ENCODE results near the gene OLFML2B.

OLFML2B gene

DNA sequence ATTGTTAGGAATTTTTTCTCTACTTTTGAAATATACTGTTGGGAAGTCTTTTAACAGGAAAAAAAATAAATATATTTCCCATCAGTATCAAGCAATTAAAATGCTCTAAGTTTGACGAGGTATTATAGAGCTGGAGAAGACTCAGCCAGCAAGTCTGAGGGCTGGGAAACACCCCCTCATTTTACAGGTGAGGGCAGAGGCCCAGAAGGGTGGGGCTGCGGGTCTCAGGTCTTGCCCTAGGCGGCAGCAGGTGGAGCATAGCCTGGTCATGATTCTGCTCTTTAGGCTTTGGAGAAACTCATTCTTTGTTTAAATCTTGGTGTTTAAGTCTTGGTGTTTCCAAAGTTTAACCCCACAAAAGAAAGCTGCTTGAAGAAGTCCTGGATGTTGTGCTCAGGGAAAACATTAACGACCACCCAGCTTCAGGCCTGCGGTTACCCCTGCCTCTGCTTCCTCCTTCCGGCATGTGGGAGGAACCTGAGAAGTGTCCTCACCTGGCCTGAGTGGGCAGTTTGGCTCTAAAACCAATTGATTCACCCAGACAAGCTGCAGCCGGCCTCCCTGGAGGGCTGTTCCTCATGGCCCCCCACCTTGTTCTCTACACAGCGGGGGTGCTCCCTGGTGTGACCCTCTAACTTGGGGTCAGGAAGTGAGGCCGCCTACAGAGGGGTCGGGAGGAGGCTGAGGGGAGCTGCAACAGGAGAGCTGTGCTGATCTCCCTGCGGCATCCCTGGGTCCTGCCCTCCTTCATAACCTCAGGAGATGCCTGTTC is 41.7 kb downstream of the OLFML2B start:
- DNase-seq (ENCODE audit: low spot score) (no peak), FAIRE-seq (no peak)

DNA sequence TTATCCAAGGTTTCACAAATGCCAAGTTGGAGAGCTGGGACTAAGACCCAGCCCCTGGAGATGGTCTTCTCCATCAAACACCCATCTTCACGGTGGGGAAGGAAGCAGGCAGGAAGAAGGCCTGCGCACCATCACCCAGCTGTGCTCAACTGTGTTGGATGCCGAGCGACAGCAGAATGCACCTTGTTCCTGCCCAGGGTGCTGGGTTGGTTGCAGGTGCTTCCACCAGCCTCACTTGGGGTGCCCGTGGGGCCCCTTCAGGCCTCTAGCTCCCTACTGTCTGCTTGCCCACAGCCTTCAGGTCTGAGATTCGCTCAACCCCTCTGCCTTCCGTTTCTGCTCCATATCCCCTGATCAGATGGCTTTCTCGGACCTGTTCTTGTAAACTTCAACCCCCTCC is 42.5 kb downstream of the OLFML2B start:
- FAIRE-seq = no peak
- no peak for DNase-seq (ENCODE audit: low spot score)

DNA sequence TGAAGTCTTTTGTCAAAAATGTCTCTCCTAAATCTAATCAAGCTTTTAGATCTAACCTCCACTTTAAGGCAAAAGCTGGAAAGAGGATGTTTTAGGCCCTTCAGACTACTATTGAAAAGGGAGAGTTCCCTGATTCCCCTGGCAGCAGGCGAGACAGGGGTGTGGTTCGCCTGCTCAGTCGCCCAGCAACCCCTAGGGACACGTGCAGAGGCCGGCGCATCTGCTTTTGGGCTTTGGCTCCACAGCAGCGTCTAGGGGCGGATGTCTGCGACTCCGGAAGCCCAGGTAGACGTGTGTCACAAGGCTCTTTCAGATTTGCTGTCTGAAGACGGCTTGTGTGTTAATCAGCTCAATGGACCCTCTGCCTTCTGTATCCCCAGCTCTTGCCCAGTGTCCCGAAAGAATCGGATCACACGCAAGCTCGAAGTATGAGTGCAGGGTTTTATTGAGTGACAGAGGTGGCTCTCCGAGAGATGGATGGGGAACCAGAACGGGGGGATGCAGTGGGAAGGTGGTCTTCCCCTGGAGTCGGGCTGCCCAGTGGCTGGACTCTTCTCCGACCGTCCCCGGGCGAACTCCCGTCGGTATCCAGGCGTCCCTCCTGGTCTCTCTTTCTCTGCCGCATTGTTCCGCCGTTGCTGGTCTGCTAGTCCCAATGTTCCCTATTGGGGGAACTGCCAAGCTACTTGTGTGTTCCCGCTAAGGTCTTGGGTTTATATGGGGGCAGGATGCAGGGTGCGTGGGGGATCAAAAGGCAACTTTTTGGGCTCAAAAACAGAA is 45.5 kb downstream of the OLFML2B start:
- FAIRE-seq = no peak

DNA sequence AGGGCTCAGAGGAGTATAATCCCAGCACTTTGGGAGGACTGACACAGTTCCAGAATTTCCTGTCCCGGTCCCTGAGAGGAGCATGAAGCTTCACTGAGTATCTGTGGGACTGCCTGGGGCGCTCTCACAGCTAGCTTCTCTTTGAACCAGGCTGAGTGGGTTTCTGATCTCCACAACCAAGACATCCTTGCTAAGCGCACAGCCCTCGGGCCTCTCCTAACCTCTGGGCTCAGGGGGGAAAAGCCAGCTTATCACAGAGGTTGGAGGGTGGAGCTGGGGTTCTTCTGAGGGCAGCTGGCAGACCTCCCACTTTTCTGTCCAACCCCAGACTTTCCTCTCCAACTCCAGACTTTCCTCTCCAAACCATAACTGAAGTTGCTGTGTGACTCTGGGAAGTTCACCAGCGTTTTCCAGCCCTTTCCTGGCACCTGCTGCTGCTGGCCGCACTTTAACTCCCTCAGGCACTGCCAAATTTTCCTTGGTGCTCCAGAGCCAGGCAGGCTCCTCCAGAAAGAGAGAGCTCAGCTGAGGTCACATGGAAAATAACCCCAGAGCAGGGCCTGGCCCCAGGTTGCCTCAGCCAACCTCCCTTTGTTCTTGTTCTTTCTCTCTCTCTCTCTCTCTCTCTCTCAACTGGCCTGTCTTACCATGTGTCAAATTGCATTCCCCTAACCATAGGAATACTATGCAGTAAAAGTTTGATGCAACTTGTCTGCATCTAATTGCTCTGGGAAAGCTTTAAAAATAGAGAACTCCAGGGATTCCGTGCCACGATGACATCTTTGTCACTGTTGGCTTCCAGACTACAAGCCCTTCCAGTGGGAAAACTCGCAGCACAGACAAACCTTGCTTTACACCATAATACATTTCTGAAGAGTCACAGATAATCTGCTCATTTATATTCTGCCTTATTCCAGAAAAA is 49.5 kb downstream of the OLFML2B start:
- DNase-seq (ENCODE audit: low spot score) (no peak), FAIRE-seq (no peak)

More for the DNA sequence above, 45.5 kb downstream of the OLFML2B start:
- no peak for DNase-seq (ENCODE audit: low spot score)

DNA sequence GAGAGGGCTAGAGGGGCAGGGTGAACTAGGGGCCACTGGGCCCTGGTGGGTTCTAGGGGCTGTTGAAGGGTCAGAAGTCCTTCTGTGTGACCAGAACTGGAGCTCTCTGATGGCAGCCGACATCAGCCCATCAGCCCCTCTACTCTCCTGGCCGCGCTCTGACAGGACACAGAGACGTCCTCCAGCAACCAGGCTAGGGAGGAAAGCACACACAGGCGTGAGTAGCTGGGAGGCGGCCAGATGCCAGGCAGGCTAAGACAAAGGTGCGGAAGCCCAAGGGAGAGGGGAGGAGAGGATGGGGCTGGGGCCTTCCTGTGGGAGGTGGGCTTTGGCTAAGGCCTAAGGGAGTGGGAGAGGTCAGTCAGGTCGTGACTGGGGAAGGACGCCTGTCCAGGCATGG is 50.8 kb downstream of the OLFML2B start:
- FAIRE-seq (no peak), DNase-seq (ENCODE audit: low spot score) (no peak)

DNA sequence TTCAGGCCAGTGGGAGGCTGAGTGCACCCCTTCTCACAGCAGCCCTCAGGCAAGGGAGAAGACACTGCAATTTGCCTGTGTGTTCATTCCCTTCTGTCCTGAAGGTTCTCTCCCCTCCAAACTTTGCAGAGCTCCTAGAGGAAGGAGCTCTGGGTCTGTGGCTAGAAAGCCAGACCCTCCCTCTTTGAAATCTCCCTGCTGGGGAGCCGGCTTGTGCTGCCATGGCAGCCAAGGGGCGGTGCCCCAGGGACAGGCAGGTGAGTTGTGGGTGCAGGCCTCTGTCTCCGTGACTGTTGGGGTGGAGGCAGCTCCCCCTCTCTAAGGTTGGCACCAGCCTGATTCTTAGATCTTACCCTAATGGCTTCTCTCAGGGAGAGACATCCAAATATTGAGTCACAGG is 53.0 kb downstream of the OLFML2B start:
- no peak for FAIRE-seq
- DNase-seq (ENCODE audit: low spot score) = no peak

DNA sequence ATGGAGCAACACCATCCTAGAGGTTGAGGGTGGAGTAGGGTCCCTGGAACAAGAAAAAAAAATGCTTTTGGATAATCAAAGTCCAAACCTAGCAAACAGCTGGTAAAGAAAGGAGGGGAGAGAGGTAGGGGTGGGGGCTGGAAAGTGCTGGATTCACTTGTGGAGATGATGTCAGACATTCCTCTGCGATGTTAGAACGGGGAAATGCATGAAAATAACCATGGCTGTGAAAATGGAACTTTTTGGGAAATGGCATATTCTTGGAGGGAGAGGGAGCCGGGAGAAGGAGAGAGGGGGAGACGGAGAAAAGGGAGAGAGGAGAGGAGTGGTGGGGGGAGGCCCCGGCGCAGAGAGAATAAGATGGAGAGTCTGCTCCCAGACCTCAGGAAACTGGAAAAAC is 53.6 kb downstream of the OLFML2B start:
- FAIRE-seq = no peak
- DNase-seq (ENCODE audit: low spot score) = no peak

DNA sequence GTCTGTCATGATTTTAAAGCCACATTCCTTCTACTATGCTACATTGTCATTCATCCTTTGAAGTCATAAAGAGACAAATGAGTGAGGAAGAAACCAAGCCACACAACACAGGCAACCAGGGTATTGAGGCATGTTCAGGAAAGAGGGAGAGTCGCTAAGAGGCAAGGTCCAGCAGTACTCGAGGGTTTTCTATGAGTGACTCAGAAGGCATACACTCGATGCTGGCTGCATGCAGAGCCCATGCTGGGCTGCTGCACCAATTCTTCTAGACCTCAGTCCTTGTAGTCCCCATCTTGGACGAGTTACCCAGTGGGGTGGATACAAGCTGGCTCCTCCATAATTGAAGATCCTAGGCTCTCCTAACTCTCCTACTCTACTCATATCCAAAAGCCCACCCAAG is 57.6 kb downstream of the OLFML2B start:
- DNase-seq (ENCODE audit: low spot score) (no peak), FAIRE-seq (no peak)

DNA sequence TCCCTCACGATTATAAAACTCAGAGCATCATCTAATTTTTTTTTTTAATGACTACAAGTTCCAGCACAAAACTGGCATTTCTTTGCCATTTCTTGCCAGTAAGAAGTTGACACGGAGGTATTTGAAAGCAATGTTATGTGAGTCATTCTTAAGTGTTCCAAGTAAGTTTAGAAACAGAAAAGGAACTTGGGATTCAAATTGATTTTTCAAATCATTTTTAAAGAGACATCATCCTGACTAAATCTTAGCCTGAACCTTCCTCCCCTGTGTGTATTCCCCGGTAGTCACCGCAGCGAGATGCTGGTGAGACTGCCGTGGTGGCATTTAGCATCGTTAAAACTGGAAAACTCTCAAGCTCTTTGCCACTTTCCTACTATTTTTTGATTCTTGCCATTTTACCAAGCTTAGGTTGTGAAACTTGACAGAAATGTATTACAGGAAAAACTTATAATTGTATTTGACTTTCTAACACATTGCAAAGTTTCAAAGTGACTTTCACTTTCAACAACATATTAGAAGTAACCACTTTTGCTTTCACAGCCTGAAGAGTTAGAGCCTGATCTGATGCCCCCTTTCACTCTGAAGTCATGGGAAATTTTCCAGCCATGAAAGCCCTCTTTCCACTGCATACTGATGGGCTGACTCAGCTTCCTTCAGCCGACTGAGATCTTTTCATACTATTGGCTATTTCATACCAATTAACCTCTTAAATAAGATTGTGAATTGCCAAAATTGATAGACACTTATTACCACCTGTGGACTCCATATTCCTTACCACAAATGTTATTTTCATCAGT is 61.4 kb downstream of the OLFML2B start:
- FAIRE-seq (peak; percentile 90), DNase-seq (ENCODE audit: low spot score) (peak; percentile 76)

DNA sequence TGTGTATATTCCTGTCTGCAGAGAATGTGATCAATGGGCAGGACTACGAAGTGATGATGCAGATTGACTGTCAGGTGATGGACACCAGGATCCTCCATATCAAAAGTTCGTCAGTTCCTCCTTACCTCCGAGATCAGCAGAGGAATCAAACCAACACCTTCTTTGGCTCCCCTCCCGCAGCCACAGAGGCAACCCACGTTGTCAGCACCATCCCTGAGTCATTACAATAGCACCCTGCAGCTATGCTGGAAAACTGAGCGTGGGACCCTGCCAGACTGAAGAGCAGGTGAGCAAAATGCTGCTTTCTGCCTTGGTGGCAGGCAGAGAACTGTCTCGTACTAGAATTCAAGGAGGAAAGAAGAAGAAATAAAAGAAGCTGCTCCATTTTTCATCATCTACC is 65.2 kb downstream of the OLFML2B start:
- DNase-seq (ENCODE audit: low spot score) (no peak), FAIRE-seq (no peak)

DNA sequence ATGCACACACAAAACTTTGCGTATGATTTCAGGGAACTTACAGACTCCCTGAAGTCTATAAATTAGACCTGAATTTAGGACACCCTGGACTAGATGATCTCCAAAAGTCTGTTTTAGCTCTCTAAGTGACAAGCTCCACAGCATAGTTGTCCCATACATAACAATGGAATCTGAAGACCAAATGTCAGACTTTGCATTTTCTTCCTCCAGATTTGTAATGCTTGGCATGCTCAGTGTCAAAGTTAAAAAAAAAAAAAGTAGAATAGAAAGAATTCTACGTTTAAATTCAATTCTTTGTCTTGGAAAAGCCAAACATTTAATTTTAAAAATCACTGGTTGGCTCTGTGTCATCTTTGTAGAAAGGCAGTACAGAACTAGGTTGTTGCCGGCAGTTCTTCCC is 66.7 kb downstream of the OLFML2B start:
- FAIRE-seq = no peak

DNA sequence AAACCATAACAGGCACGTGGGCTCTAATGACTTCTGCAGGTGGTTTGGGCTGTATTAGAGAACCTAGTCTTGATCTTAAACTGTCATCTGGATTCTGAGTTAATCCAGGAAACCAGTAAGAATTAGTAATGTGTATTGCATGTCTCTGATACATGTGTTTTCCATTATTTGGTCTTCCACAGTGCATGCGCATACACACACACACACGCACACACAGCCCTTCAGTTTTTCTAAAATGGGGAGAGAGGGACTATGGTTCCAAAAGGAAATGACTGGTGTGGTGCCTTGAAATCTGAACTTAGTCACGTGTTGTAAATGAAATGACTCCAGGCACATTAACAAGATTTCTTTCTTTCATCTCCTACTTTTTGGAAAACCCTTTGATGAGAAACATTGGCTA is 67.6 kb downstream of the OLFML2B start:
- no peak for FAIRE-seq

More for the DNA sequence above, 66.7 kb downstream of the OLFML2B start:
- DNase-seq (ENCODE audit: low spot score) = no peak

DNA sequence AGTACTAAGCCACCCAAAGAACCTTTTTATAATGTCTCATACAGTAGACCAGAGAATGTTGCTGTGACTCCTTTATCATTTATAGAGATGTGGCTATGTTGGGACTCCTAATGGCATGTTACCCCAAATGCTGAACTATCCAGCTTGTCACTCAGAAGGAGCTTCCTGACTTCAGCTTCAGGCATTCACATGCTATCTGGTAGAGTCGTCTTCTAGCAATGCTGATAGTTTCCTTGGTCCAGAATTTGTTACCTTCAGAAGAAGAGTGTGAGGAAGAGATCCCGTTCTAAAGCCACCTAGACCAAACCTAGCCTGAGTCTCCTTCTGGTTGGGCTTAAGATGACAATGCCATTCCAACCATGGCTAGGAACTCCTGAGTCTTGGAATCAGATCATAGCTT is 68.1 kb downstream of the OLFML2B start:
- no peak for DNase-seq (ENCODE audit: low spot score)
- no peak for FAIRE-seq

More for the DNA sequence above, 67.6 kb downstream of the OLFML2B start:
- no peak for DNase-seq (ENCODE audit: low spot score)

DNA sequence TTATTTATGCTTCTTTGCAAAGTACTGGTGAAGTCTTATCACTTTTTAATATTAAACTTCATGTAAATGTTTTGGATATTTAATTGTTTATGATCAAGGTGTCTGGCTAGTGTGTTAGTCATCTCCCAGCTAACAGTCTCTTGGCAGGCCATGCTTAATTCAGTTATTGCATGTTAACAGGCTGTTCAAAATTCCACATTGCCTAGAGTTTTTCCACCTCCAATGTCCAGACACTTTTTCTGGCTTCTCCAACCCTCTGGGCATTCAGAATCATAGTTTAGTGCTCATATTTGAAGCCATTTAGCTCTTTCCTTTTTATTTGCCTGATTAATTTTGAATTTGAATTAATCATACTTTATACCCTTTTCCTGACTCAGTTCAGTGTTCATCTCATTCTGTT is 69.2 kb downstream of the OLFML2B start:
- no peak for DNase-seq (ENCODE audit: low spot score)
- no peak for FAIRE-seq

DNA sequence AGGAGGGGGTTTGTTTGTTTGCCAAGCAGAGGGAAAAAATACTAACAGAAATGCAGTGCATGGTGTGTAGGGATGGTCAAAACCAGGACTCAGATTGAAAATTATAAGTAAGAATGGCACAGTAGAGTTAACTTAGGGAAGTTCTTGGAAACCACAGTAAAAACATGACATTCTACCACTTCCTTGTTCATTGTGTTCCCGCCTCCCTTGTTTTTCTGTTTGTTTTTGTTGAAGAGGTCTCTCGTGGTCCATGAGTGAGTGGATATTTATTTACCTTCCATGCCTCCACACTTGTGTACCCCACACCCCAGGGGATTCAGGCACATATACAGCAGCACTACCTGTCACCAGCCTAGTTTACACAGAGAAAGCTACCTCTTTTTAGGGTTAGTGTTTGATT is 69.6 kb downstream of the OLFML2B start:
- no peak for FAIRE-seq
- no peak for DNase-seq (ENCODE audit: low spot score)

DNA sequence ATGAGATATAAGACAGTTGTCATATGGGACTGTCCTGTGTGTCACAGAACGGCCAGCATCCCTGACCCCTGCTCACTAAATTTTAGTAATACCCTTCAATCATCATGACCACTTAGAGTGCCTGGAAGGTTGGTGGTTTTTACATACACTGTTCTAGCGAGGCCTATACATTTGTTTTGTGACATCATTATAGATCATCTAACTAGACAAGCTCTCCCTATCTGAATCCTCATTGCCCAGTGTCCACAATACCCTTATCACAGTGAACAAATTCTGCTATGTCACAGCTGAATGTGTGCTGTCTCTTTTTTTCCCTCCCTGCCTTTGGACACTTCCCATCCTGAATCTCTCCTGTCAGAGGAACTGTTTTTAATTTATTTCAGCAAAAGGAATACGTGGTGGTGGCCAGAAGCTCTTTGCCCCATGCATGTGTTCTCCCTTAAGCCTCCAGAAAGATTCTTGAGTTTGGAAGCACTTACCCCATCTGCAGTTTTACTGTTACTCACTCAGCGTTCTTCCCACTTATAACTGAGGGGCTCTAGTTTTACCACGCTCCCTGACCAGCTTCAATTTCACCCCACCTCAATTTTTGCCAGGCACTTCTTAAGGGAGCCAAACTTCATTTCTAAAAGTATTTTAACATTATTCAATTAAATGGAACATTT is 70.3 kb downstream of the OLFML2B start:
- no peak for FAIRE-seq
- no peak for DNase-seq (ENCODE audit: low spot score)

DNA sequence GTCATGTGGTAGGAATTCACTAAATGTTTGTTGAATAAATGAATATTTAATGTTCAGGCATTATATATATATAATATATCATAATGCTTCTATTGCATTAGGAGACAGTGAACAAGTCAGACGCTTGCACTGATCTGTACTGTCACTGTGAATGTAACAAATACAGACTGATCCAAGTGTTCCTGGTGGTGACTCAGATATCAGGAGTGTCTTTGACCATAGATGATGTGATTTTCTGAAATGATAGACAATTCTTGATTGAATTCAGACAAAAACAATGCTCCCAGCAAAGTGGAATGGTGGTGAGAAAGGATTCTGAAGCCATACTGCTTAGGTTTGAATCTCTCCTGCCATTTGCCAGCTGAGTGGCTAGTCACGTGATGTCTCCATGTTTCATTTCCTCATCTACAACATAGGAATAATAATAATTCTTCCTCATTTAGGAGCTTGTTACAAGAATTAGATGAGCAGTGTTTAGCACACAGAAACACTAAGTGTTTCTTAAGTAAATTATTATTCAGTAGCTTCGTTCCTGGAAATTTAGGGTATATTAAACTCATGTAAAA is 71.0 kb downstream of the OLFML2B start:
- FAIRE-seq (no peak), DNase-seq (ENCODE audit: low spot score) (no peak)

DNA sequence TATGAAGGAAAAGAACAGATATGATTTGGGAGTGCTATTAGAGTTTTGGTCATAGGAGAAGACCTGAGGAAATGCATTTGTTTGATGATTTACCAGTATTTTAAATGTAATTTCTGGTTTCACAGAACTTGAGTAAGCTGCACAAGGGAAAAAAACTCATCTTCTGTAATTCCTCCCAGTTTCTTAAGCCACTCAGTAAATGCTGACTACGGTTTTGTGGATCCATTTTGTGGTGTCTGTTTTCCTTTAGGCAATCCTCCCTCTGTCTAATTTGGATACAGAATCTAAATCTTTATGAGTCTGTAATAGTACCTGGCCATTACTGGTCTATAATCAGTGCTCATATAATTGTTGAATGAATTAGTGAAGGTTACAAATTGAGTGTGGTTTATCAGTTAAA is 72.0 kb downstream of the OLFML2B start:
- FAIRE-seq (no peak), DNase-seq (ENCODE audit: low spot score) (no peak)

DNA sequence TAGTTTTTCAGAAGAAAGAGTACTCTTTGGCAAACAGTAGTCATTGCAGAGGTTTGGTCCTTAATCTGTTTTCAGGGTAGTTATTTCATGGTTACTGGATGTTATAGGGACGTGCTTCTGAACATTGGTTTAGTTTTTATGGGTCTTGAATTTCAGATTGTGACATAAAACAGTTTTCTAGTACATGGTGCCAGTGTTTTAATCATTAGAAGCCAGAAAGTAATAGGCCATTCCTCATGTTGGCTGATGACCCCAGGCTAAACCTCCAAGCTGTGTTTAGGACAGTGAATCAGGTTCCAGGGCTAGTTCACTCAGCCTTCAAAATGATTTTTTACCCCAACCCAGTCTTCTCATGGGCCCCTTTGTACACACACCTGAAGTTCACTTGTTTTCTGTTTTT is 73.3 kb downstream of the OLFML2B start:
- FAIRE-seq = no peak
- DNase-seq (ENCODE audit: low spot score) = no peak

DNA sequence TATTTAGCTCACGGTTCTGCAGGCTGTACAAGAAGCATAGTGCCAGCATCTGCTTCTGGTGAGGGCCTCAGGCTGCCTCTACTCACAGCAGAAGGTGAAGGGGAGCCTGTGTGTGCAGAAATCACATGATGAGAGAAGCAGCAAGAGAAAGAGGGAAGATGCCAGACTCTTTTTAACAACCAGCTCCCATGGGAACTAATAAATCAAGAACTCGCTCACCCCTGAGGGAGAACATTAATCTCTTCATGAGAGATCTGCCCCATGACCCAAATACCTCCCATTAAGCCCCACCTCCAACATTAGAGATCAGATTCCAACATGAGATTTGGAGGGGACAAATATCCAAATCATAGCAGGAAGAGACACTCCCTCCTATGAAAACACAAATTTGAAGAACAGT is 74.1 kb downstream of the OLFML2B start:
- FAIRE-seq = no peak
- no peak for DNase-seq (ENCODE audit: low spot score)
